ENCODE data around the gene TMEM156.

Gene TMEM156

DNA sequence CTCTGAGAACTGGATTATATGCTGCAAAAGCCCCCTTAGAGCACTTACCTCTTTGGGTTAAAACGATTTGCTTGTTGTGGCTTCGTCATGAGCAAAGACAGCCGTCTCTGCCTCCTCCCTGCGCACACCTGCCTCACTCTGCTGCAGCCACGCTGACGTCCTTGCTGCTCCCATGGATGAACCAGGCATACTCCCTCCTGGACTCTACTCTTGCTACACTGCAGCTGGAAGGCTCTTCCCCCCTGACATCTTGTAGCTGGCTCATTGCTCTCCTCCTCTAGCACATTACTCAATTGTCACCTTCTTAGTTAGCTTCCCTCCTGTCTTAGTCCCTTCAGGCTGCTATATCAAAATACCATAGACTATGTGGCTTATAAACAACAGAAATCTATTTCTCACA, 105.3 kb downstream of the TMEM156 start:
- Histone ChIP-seq H3K27ac (ENCODE audit: low read depth, low read length) (no peak overlapping the region), H3K23ac (ENCODE audit: low read length) (no peak overlapping the region), H3K36me3 (ENCODE audit: control insufficient read depth, insufficient read depth, low read length) (no peaks in the 10 kb centered on the region), H2AK5ac (ENCODE audit: low read length) (no peak overlapping the region), H3K4me2 (ENCODE audit: low read length) (no peak overlapping the region), H3K4me1 (ENCODE audit: control insufficient read depth, low read depth, low read length) (no peaks in the 10 kb centered on the region), H2BK5ac (ENCODE audit: low read length) (no peak overlapping the region), H3K18ac (ENCODE audit: low read length) (no peak overlapping the region), H2BK120ac (ENCODE audit: low read depth, low read length) (no peak overlapping the region), H4K5ac (ENCODE audit: low read length) (no peak overlapping the region), H3K79me2 (ENCODE audit: control insufficient read depth, insufficient read depth, low read length) (no peaks in the 10 kb centered on the region), H3K56ac (ENCODE audit: low read length) (no peak overlapping the region), H3K9ac (ENCODE audit: low read length) (no peak overlapping the region), H2BK15ac (replicated peaks; ENCODE audit: low read depth) (no peak overlapping the region), H3K4me3 (ENCODE audit: low read length) (no peak overlapping the region), H3K79me1 (ENCODE audit: low read length) (no peaks in the 10 kb centered on the region), H3K27me3 (ENCODE audit: insufficient read depth, low read length, poor library complexity) (no peaks in the 10 kb centered on the region), H3K4ac (ENCODE audit: low read depth, low read length) (no peak overlapping the region), H4K8ac (ENCODE audit: low read depth, low read length) (no peak overlapping the region)
- no peak for DNase-seq
- WGBS (ENCODE audit: extremely low coverage, insufficient coverage, low lambda C conversion rate) = no CpG with 5 or more reads among the region's 6 CpGs

DNA sequence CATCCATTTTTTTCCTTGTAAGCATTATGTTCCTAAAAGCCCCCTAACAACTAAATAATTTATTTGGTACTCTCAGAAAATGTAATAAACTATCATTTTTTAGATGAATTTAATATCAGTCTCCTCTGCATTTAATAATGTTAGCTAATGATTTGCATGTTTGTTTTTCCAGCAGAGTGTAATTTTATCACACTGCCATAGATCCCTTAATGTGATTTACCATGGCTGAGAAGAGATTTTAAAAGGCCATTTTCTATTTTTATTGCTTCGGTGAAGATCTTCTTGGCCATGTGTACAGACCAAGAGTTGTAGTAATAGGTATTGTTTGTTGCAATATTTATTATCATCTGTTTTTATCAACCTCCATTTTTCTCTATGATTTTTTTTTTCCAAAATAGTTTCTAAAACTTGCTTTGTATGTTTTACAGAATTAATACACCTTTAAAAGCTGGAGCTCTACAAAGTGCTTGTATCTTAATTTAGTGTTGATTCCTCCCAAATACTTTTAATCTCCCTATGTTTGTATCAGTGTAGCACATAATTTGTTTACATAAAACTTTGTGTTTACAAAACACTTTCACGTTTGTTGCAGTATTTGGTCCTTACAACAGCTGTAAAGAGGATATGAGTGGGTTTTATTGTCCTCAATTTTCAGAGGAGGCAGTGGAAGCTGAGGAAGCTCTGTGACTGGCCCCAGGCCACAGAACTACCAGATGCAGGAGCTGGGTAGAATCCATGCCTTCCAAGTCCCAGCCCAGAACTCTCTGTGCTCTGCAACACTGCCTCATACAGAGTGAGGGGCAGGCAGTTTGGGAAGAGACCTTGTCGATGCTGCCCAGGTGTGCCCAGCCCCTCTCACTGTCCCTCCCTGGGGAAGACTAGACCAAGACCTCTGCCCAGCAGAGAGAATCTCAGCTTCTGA, 106.5 kb downstream of the TMEM156 start:
- Histone ChIP-seq H3K9ac (ENCODE audit: low read length) (no peak overlapping the region), H3K4ac (ENCODE audit: low read depth, low read length) (no peak overlapping the region), H3K4me1 (ENCODE audit: control insufficient read depth, low read depth, low read length) (no peaks in the 10 kb centered on the region), H4K8ac (ENCODE audit: low read depth, low read length) (no peak overlapping the region), H3K27ac (ENCODE audit: low read depth, low read length) (no peak overlapping the region), H2BK15ac (replicated peaks; ENCODE audit: low read depth) (no peak overlapping the region), H3K4me2 (ENCODE audit: low read length) (no peak overlapping the region), H3K23ac (ENCODE audit: low read length) (no peak overlapping the region), H2BK120ac (ENCODE audit: low read depth, low read length) (no peak overlapping the region), H2BK5ac (ENCODE audit: low read length) (no peak overlapping the region), H3K18ac (ENCODE audit: low read length) (no peak overlapping the region), H3K79me2 (ENCODE audit: control insufficient read depth, insufficient read depth, low read length) (no peaks in the 10 kb centered on the region), H3K36me3 (ENCODE audit: control insufficient read depth, insufficient read depth, low read length) (no peaks in the 10 kb centered on the region), H3K79me1 (ENCODE audit: low read length) (no peaks in the 10 kb centered on the region), H4K5ac (ENCODE audit: low read length) (no peak overlapping the region), H3K27me3 (ENCODE audit: insufficient read depth, low read length, poor library complexity) (no peaks in the 10 kb centered on the region), H3K56ac (ENCODE audit: low read length) (no peak overlapping the region), H3K4me3 (ENCODE audit: low read length) (no peak overlapping the region), H2AK5ac (ENCODE audit: low read length) (no peak overlapping the region)
- no peak for DNase-seq
- no CpG with 5 or more reads among the region's 3 CpGs for WGBS (ENCODE audit: extremely low coverage, insufficient coverage, low lambda C conversion rate)

DNA sequence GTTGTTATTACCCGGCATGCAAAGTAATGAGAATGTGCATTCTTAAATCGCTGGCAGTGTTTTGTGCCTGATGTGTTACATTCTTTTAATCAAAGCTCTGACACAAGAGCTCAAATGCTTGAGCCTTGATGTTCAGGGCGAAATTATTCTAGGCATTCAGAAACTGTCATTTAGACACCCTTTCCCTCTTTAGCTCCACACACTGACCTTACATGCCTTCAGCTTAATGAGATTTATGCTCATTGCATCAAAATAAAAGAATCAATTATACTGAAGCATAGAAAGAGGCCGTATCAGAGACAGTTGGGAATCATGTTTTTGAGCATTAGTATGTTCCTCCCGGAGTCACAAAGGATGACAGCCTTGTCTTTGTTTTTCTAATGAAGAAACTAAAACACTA, 107.9 kb downstream of the TMEM156 start:
- H3K4me1 ChIP-seq (ENCODE audit: control insufficient read depth, low read depth, low read length) = no peaks in the 10 kb centered on the region
- no peak overlapping the region for H2BK15ac ChIP-seq (replicated peaks; ENCODE audit: low read depth)
- no peak overlapping the region for H2BK120ac ChIP-seq (ENCODE audit: low read depth, low read length)
- no peaks in the 10 kb centered on the region for H3K79me2 ChIP-seq (ENCODE audit: control insufficient read depth, insufficient read depth, low read length)
- H3K4me3 ChIP-seq (ENCODE audit: low read length) = no peak overlapping the region
- H2BK5ac ChIP-seq (ENCODE audit: low read length) = no peak overlapping the region
- no peak overlapping the region for H3K27ac ChIP-seq (ENCODE audit: low read depth, low read length)
- H3K79me1 ChIP-seq (ENCODE audit: low read length) = no peaks in the 10 kb centered on the region
- no peak overlapping the region for H3K9ac ChIP-seq (ENCODE audit: low read length)
- DNase-seq = no peak
- no peak overlapping the region for H2AK5ac ChIP-seq (ENCODE audit: low read length)
- no CpG with 5 or more reads among the region's 5 CpGs for WGBS (ENCODE audit: extremely low coverage, insufficient coverage, low lambda C conversion rate)
- H3K27me3 ChIP-seq (ENCODE audit: insufficient read depth, low read length, poor library complexity) = no peaks in the 10 kb centered on the region
- H3K23ac ChIP-seq (ENCODE audit: low read length) = no peak overlapping the region
- no peak overlapping the region for H3K4me2 ChIP-seq (ENCODE audit: low read length)
- no peak overlapping the region for H4K5ac ChIP-seq (ENCODE audit: low read length)
- no peak overlapping the region for H3K18ac ChIP-seq (ENCODE audit: low read length)
- H4K8ac ChIP-seq (ENCODE audit: low read depth, low read length) = no peak overlapping the region
- H3K56ac ChIP-seq (ENCODE audit: low read length) = no peak overlapping the region
- no peaks in the 10 kb centered on the region for H3K36me3 ChIP-seq (ENCODE audit: control insufficient read depth, insufficient read depth, low read length)
- H3K4ac ChIP-seq (ENCODE audit: low read depth, low read length) = no peak overlapping the region

DNA sequence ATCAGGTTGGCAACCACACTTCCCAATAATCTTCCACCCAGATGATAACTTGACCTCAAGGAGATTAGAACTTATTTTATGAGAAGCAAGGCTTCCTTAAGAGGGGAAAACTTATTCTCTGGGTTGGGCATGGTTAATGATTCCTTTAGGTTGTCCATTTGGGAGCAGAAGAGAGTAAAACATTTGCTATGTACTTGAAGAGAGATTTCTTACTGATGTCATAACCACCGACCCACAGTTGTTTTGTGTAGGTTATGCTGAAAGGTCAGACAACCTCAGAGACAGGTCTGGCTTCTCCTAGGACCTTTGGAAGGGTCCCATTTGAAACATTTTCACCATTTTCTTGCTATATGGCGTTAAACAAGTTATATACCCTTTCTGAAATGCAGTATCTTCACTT, 108.5 kb downstream of the TMEM156 start:
- Histone ChIP-seq H3K4ac (ENCODE audit: low read depth, low read length) (no peak overlapping the region), H3K27me3 (ENCODE audit: insufficient read depth, low read length, poor library complexity) (no peaks in the 10 kb centered on the region), H4K8ac (ENCODE audit: low read depth, low read length) (no peak overlapping the region), H3K79me2 (ENCODE audit: control insufficient read depth, insufficient read depth, low read length) (no peaks in the 10 kb centered on the region), H3K56ac (ENCODE audit: low read length) (no peak overlapping the region), H2AK5ac (ENCODE audit: low read length) (no peak overlapping the region), H2BK15ac (replicated peaks; ENCODE audit: low read depth) (no peak overlapping the region), H3K23ac (ENCODE audit: low read length) (no peak overlapping the region), H3K27ac (ENCODE audit: low read depth, low read length) (no peak overlapping the region), H4K5ac (ENCODE audit: low read length) (no peak overlapping the region), H3K18ac (ENCODE audit: low read length) (no peak overlapping the region), H3K4me1 (ENCODE audit: control insufficient read depth, low read depth, low read length) (no peaks in the 10 kb centered on the region), H3K36me3 (ENCODE audit: control insufficient read depth, insufficient read depth, low read length) (no peaks in the 10 kb centered on the region), H3K4me3 (ENCODE audit: low read length) (no peak overlapping the region), H2BK120ac (ENCODE audit: low read depth, low read length) (no peak overlapping the region), H3K9ac (ENCODE audit: low read length) (no peak overlapping the region), H3K79me1 (ENCODE audit: low read length) (no peaks in the 10 kb centered on the region), H3K4me2 (ENCODE audit: low read length) (no peak overlapping the region), H2BK5ac (ENCODE audit: low read length) (no peak overlapping the region)
- DNase-seq = no peak
- no CpG with 5 or more reads among the region's 2 CpGs for WGBS (ENCODE audit: extremely low coverage, insufficient coverage, low lambda C conversion rate)

DNA sequence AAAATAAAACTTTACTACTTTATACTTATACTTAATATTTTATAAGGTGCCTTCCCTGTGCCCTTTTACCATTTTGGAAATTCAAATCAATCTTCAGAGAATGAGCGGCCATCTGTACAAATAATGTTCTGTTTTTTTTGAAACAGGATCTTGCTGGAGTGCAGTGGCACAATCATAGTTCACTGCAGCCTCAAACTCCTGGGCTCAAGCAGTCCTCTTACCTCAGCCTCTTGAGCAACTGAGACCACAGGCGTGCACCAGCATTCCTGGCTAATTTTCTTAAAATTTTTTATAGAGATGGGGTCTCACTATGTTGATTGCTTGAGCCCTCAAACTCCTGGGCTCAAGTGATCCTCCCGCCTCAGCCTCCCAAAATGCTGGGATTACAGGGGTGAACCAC, 111.1 kb downstream of the TMEM156 start:
- WGBS (ENCODE audit: extremely low coverage, insufficient coverage, low lambda C conversion rate) = no CpG with 5 or more reads among the region's 3 CpGs
- DNase-seq = no peak
- Histone ChIP-seq H4K8ac (ENCODE audit: low read depth, low read length) (no peak overlapping the region), H3K4me3 (ENCODE audit: low read length) (no peak overlapping the region), H3K4ac (ENCODE audit: low read depth, low read length) (no peak overlapping the region), H3K27ac (ENCODE audit: low read depth, low read length) (no peak overlapping the region), H4K5ac (ENCODE audit: low read length) (no peak overlapping the region), H3K18ac (ENCODE audit: low read length) (no peak overlapping the region), H3K79me2 (ENCODE audit: control insufficient read depth, insufficient read depth, low read length) (no peaks in the 10 kb centered on the region), H3K56ac (ENCODE audit: low read length) (no peak overlapping the region), H3K9ac (ENCODE audit: low read length) (no peak overlapping the region), H3K79me1 (ENCODE audit: low read length) (no peaks in the 10 kb centered on the region), H3K4me2 (ENCODE audit: low read length) (no peak overlapping the region), H3K36me3 (ENCODE audit: control insufficient read depth, insufficient read depth, low read length) (no peaks in the 10 kb centered on the region), H2BK5ac (ENCODE audit: low read length) (no peak overlapping the region), H3K4me1 (ENCODE audit: control insufficient read depth, low read depth, low read length) (no peaks in the 10 kb centered on the region), H3K27me3 (ENCODE audit: insufficient read depth, low read length, poor library complexity) (no peaks in the 10 kb centered on the region), H3K23ac (ENCODE audit: low read length) (no peak overlapping the region), H2BK15ac (replicated peaks; ENCODE audit: low read depth) (no peak overlapping the region), H2BK120ac (ENCODE audit: low read depth, low read length) (no peak overlapping the region), H2AK5ac (ENCODE audit: low read length) (no peak overlapping the region)

DNA sequence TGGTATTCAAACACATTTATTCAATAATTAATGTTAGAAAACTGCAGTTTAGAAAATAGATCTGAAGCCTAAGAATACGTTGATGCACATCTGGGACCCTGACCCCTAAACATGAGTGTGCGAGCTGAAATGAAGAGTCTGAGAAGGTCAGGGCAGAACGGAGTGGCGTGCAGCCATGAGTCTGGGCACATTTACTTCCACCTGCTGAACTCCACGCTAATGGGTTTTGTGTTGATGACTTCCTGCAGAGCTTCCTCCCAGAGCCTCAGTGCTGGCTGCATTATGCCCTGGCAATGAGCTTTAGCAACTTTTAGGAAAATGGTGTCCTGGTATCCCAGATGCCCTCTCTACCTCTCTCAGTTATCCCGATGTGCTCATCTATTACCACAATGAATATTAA, 111.5 kb downstream of the TMEM156 start:
- WGBS (ENCODE audit: extremely low coverage, insufficient coverage, low lambda C conversion rate) = no CpG with 5 or more reads among the region's 6 CpGs
- H3K36me3 ChIP-seq (ENCODE audit: control insufficient read depth, insufficient read depth, low read length) = no peaks in the 10 kb centered on the region

More for the DNA sequence above, 111.5 kb downstream of the TMEM156 start:
- Histone ChIP-seq H3K79me1 (ENCODE audit: low read length) (no peaks in the 10 kb centered on the region), H3K79me2 (ENCODE audit: control insufficient read depth, insufficient read depth, low read length) (no peaks in the 10 kb centered on the region), H3K27me3 (ENCODE audit: insufficient read depth, low read length, poor library complexity) (no peaks in the 10 kb centered on the region), H3K27ac (ENCODE audit: low read depth, low read length) (no peak overlapping the region), H3K4ac (ENCODE audit: low read depth, low read length) (no peak overlapping the region), H3K23ac (ENCODE audit: low read length) (no peak overlapping the region), H3K18ac (ENCODE audit: low read length) (no peak overlapping the region), H2AK5ac (ENCODE audit: low read length) (no peak overlapping the region), H2BK15ac (replicated peaks; ENCODE audit: low read depth) (no peak overlapping the region), H3K4me2 (ENCODE audit: low read length) (no peak overlapping the region), H4K5ac (ENCODE audit: low read length) (no peak overlapping the region), H3K56ac (ENCODE audit: low read length) (no peak overlapping the region), H3K4me3 (ENCODE audit: low read length) (no peak overlapping the region), H2BK5ac (ENCODE audit: low read length) (no peak overlapping the region), H3K9ac (ENCODE audit: low read length) (no peak overlapping the region), H2BK120ac (ENCODE audit: low read depth, low read length) (no peak overlapping the region), H3K4me1 (ENCODE audit: control insufficient read depth, low read depth, low read length) (no peaks in the 10 kb centered on the region), H4K8ac (ENCODE audit: low read depth, low read length) (no peak overlapping the region)
- no peak for DNase-seq

All from mesendoderm (in vitro differentiated cells).